ENCODE data around the gene SLC25A47. TPM values are rescaled to one million over a fixed set of nuclear protein-coding genes. Genes with fewer than 3 reads are reported as not detected.
"Not testable (repeated sequence)": the region's sequence is repeated elsewhere in the genome, so short reads cannot be mapped to it uniquely, and the experiment has no call there.

Gene SLC25A47
- total RNA-seq, 1 donor from 2014 or later, result not detected

DNA sequence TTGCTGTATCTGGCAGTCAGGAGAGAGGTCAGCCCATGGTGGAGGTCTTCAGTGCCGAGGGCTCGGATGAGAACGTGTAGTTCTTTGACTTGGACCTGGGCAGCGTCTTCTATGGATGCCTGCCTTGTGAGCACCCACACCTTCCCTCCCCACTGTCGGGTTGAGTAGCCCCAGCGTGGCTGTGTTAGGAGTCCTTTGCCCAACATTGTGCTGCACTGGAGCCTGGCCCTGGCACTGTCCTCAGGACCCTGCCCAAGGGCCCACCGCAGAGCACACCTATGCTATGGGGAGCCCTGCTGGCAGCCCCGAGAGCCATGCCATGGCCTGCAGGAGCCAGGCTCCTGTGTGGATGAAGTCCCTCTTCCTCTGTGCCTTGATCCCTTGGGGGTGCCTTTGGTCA, 43.6 kb upstream of the SLC25A47 start:
- TF ChIP-seq, protein P1, sequence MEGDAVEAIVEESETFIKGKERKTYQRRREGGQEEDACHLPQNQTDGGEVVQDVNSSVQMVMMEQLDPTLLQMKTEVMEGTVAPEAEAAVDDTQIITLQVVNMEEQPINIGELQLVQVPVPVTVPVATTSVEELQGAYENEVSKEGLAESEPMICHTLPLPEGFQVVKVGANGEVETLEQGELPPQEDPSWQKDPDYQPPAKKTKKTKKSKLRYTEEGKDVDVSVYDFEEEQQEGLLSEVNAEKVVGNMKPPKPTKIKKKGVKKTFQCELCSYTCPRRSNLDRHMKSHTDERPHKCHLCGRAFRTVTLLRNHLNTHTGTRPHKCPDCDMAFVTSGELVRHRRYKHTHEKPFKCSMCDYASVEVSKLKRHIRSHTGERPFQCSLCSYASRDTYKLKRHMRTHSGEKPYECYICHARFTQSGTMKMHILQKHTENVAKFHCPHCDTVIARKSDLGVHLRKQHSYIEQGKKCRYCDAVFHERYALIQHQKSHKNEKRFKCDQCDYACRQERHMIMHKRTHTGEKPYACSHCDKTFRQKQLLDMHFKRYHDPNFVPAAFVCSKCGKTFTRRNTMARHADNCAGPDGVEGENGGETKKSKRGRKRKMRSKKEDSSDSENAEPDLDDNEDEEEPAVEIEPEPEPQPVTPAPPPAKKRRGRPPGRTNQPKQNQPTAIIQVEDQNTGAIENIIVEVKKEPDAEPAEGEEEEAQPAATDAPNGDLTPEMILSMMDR (conservative IDR thresholded peaks at IDR 0.05), result no peak
- H3K9me3 Mint-ChIP-seq, result no peaks in the 10 kb centered on the region
- peaks cover 3% of the 10 kb centered on the region for H3K36me3 Mint-ChIP-seq (ENCODE audit: low read depth)
- no peak overlapping the region for H3K4me3 Mint-ChIP-seq
- peaks cover 28% of the 10 kb centered on the region for H3K4me1 Mint-ChIP-seq
- no peak overlapping the region for H3K27ac Mint-ChIP-seq (ENCODE audit: unreplicated experiment)
- no peak for DNase-seq (ENCODE audit: low read depth, low spot score)
- peaks cover 2% of the 10 kb centered on the region for H3K27me3 Mint-ChIP-seq (ENCODE audit: low read depth)

DNA sequence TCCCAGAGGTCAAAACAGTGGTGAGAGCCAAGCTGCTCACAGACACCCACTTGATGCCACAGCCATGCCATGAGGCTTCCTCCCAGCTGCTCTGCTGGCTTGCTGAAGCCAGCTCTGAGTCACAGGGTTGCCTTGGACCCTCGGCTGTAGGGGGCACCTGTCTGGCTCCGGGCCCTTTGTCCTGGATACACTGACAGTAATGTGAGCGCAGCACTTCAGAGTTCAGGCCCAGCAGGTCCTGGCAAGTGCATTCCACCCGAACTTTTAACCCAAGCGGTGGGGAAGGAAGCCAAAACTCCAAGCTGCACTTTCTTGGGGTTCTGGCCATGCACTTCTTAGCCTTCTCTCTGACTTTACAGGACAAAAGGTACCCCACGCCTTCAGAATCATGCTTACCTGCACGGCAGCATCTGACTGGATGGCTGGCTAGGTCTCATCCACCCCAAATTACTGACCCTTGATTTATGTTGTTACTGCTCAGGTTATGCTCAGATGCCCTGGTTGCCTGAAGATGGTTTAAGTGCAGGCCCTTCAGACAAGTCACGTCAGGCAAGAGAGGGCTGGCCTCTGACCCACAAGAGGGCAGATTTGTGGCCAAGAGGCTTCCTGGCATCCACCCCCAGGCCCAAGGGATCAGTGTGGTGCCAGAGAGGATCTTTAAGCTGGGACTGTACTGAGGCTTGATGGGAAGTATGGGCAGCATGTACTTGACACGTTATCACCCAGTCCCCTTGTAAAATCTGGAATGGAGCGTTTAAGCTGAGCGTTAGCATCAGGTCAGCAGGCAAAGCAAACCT, 41.7 kb upstream of the SLC25A47 start:
- H3K27ac Mint-ChIP-seq (ENCODE audit: unreplicated experiment), result peak overlapping the region; percentile 75
- H3K4me3 Mint-ChIP-seq, result peak overlapping the region; percentile 22
- H3K36me3 Mint-ChIP-seq (ENCODE audit: low read depth), result peaks cover 3% of the 10 kb centered on the region
- H3K27me3 Mint-ChIP-seq (ENCODE audit: low read depth), result peaks cover 7% of the 10 kb centered on the region
- TF ChIP-seq, protein P1 (conservative IDR thresholded peaks at IDR 0.05), result no peak
- H3K4me1 Mint-ChIP-seq, result peaks cover 22% of the 10 kb centered on the region
- no peak for DNase-seq (ENCODE audit: low read depth, low spot score)
- no peaks in the 10 kb centered on the region for H3K9me3 Mint-ChIP-seq

- H3K36me3 Mint-ChIP-seq (ENCODE audit: low read depth), result peaks cover 3% of the 10 kb centered on the region
- TF ChIP-seq, protein P1 (conservative IDR thresholded peaks at IDR 0.05), result no peak
- peaks cover 7% of the 10 kb centered on the region for H3K27me3 Mint-ChIP-seq (ENCODE audit: low read depth)
- H3K4me3 Mint-ChIP-seq, result peak overlapping the region; percentile 22
- peak overlapping the region; percentile 75 for H3K27ac Mint-ChIP-seq (ENCODE audit: unreplicated experiment)
- no peaks in the 10 kb centered on the region for H3K9me3 Mint-ChIP-seq
- peaks cover 25% of the 10 kb centered on the region for H3K4me1 Mint-ChIP-seq
- DNase-seq (ENCODE audit: low read depth, low spot score), result no peak
These were observed 41.1 kb upstream of the SLC25A47 start for GRCh38 chr14:100282083-100282350.

DNA sequence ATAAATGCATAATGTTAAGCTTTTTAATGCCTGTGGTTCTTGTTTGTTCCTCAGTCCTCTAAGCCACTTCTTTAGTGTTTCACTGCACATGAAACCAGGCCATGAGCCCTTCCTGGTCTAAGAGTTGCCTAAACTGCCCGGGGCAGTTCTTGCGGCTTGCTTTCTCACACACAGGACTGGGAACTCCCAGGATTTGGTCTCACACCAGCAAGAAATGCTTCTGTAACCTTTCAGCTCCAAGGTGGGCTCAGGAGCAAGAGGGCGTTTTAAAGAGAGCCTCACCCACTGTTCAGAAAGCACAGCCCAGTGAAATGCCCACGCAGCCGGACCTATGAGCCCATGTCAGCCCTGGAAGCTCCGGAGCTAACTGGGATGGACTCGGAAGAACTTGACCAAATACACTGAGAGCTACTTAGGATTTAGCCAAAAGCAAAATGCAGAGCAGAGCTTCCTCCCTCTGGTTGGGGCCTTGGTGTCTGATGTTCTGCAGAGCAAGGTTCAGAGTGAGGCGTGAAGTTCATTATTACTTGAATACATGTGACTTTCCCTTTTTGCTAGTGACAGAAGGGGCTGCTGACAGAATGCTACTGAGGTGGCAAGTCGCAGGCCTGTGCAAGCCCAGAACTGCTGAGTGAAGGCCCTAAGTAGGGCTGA, 40.2 kb upstream of the SLC25A47 start:
- Mint-ChIP-seq H3K4me3 (peak overlapping the region; percentile 62), H3K9me3 (no peaks in the 10 kb centered on the region), H3K4me1 (peaks cover 32% of the 10 kb centered on the region), H3K36me3 (ENCODE audit: low read depth) (no peaks in the 10 kb centered on the region), H3K27me3 (ENCODE audit: low read depth) (peaks cover 9% of the 10 kb centered on the region), H3K27ac (ENCODE audit: unreplicated experiment) (no peak overlapping the region)
- DNase-seq (ENCODE audit: low read depth, low spot score), result no peak
- TF ChIP-seq, protein P1 (conservative IDR thresholded peaks at IDR 0.05), result no peak

DNA sequence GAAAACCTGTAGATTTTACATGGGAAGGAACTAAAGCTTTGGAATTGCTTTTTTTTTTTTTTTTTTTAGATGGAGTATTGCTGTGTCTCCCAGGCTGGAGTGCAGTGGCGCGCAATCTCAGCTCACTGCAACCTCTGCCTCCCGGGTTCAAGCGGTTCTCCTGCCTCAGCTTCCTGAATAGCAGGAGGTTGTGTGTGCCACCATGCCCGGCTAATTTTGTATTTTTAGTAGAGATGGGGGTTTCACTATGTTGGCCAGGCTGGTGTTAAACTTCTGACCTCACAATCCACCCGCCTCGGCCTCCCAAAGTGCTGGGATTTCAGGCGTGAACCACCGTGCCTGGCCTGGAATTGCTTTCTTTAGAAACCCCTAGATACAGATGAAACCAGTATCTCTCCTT, 39.7 kb upstream of the SLC25A47 start:
- not testable (repeated sequence) for H3K27ac Mint-ChIP-seq (ENCODE audit: unreplicated experiment); H3K9me3 Mint-ChIP-seq; DNase-seq (ENCODE audit: low read depth, low spot score); H3K36me3 Mint-ChIP-seq (ENCODE audit: low read depth); H3K27me3 Mint-ChIP-seq (ENCODE audit: low read depth)
- H3K4me1 Mint-ChIP-seq, result peaks cover 31% of the 10 kb centered on the region
- H3K4me3 Mint-ChIP-seq, result peak overlapping the region; percentile 62
